ENCODE measurements around the gene GPX2.
A peak's percentile ranks its signal among the peaks of the same experiment; 100 is the strongest.

GPX2 gene

DNA sequence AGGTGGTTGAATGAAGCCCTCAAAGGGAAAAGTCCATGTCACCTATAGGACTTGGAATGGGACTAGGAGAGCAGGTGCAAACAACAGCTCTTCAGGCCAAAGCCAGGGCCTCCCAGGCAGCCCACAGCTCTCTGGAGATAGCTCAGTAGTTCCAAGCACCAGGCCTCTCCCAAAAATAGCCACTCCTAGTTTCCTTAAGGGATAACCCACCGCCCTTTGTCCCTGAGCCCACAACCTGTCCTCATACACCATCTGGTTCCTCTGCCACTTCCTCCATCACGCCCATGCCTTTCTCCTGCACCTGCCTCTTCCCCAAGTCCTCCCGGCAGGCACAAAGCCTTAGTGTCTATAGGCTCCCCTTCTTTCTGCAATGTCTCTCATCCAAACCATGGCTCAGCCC is 27.5 kb upstream of the GPX2 start:
- Mint-ChIP-seq H3K27me3 (no peaks in the 10 kb centered on the region), H3K9me3 (ENCODE audit: low read depth) (no peaks in the 10 kb centered on the region), H3K4me1 (ENCODE audit: low read depth) (peaks cover 8% of the 10 kb centered on the region), H3K36me3 (peaks cover 2% of the 10 kb centered on the region), H3K4me3 (peak overlapping the region; percentile 62), H3K27ac (peak overlapping the region; percentile 8)

DNA sequence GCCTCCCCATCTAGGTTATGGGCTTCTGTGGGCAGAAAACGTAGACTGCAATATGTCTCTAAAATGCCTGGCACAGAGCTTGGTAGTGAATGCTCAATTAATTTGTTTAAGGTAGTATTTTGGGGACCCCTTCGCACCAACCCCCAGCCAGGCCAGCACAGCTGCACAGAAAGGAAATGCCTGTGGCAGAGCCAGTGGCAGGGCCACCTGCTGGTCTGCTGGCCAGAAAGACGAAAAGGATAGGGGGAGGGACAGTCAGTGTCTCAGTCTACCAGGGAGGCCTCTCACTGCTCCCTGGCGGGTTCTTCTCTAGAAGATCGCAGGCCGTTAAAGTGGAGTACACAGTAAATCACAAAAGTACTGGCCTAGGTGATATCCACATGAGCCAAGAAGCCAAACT is 26.1 kb upstream of the GPX2 start:
- peaks cover 5% of the 10 kb centered on the region for H3K36me3 Mint-ChIP-seq
- H3K4me1 Mint-ChIP-seq (ENCODE audit: low read depth) = peaks cover 8% of the 10 kb centered on the region
- no peaks in the 10 kb centered on the region for H3K27me3 Mint-ChIP-seq
- no peak overlapping the region for H3K4me3 Mint-ChIP-seq
- no peak overlapping the region for H3K27ac Mint-ChIP-seq
- no peaks in the 10 kb centered on the region for H3K9me3 Mint-ChIP-seq (ENCODE audit: low read depth)

DNA sequence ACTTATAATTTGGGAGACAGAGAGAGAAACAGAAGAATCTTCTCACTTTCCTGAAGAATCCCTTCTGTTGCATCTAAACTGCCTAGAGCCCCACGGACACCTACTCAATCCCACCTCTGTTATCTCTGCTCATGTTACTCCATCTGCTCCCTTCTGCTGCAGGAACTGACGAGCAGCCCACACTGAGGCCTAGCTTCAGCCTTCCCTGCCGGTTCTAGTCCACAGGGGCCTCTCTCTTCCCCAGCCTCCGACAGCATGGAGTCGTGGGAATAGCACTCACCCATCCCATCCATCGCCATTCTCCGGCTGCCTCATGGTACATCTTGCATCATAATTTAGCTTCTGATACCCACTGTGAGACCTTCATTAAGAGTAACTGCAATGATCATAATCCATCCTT is 25.6 kb upstream of the GPX2 start:
- no peaks in the 10 kb centered on the region for H3K27me3 Mint-ChIP-seq
- peaks cover 5% of the 10 kb centered on the region for H3K36me3 Mint-ChIP-seq
- no peaks in the 10 kb centered on the region for H3K9me3 Mint-ChIP-seq (ENCODE audit: low read depth)
- H3K4me3 Mint-ChIP-seq = no peak overlapping the region
- peak overlapping the region; percentile 13 for H3K27ac Mint-ChIP-seq
- peaks cover 8% of the 10 kb centered on the region for H3K4me1 Mint-ChIP-seq (ENCODE audit: low read depth)

DNA sequence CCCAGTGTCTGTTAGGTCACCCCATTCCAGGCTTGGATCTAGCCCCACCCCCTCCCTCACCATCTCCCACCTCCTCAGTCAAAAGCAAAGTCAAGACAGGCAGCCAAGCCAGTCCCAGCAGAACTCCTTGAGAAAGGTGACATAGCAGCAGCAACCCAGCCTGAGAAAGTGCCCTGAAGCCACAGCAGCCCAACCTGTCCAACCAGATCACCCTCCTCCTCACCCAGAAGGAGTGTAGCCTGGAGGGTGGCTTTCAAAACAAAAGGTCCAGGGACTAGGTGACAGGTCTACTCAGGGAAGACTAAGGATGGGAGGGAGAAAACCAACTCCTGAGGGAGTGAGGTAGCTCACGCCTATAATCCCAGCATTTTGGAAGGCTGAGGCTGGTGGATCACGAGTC is 24.4 kb upstream of the GPX2 start:
- Mint-ChIP-seq H3K4me3 (no peak overlapping the region), H3K9me3 (ENCODE audit: low read depth) (no peaks in the 10 kb centered on the region), H3K4me1 (ENCODE audit: low read depth) (peaks cover 8% of the 10 kb centered on the region), H3K36me3 (peaks cover 5% of the 10 kb centered on the region), H3K27ac (no peak overlapping the region), H3K27me3 (no peaks in the 10 kb centered on the region)

DNA sequence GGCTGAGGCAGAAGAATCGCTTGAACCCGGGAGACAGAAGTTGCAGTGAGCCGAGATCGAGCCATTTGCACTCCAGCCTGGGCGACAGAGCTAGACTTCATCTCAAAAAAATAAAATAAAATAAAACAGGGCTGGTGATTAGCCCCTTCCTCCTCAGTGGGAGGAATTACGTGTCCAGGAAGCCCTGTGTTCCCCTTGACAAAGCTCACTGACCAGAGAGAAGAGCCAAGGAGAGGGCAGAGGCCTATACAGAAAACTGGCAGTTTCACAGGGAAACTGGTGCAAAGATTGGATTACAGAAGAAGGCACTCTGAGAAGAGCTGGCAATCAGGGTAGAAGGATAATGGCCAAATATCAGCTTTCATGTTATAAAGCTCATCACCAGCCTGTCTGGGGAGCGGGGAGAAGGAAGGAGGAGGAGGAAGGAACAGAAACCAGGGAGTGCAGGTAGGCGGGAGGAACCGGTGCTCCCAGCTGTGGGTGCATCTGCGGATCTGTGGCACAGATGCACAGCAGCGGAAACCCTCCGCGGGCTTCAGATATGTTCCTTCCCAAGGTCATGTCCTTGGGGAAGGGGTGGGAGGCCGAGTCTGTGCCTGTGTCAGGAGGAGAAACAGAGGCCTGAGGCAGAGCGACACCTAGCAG is 22.9 kb upstream of the GPX2 start:
- peaks cover 6% of the 10 kb centered on the region for H3K4me1 Mint-ChIP-seq (ENCODE audit: low read depth)
- no peaks in the 10 kb centered on the region for H3K27me3 Mint-ChIP-seq
- no peak overlapping the region for H3K4me3 Mint-ChIP-seq
- H3K9me3 Mint-ChIP-seq (ENCODE audit: low read depth) = no peaks in the 10 kb centered on the region
- H3K27ac Mint-ChIP-seq = no peak overlapping the region
- peaks cover 5% of the 10 kb centered on the region for H3K36me3 Mint-ChIP-seq

DNA sequence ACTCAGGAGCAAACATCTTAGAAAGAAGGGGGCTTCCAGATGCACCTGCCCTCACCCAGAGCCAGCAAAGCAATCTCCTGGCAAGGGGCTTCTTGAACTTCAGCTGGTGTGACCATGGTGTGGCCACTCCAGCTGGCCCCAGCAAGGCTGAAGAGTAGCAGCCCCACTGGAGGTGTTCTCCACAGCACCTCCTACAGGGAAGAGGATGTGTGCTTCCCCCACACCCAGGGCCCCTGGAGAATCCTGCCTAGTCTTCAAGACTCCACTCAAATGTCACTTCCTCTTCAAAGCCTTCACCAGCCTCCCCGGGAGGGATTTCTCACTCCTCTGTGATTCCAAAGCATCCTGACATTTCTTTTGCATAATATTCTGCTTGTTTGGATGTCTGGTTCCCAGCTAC is 21.1 kb upstream of the GPX2 start:
- Mint-ChIP-seq H3K27me3 (no peaks in the 10 kb centered on the region), H3K4me3 (no peak overlapping the region), H3K9me3 (ENCODE audit: low read depth) (no peaks in the 10 kb centered on the region), H3K36me3 (peaks cover 5% of the 10 kb centered on the region), H3K4me1 (ENCODE audit: low read depth) (peaks cover 3% of the 10 kb centered on the region), H3K27ac (no peak overlapping the region)

DNA sequence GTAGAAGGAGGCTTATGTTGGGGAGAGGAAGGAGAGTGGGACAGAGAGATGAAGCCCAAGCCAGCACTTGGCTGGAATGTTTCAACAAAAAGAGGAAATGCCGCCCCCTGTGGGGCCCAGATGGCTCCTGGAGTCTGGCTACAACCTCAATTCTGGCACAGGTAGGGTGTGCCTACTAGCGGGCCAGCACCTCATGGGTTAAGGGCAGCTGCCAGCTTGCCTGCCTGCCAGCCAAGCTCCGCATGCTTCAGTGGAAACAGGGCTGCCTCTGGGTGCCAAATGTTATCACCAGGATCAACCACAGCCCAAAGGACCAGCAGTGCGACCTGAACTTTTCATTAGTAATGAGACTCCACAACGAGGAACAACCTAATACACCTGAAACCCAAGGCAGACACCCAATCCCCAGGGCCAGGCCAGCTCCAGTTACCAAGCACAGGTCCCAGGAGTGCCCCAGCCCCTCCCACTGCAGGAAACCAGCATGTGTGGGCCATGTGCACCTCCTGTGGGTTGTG is 18.3 kb upstream of the GPX2 start:
- H3K4me1 Mint-ChIP-seq (ENCODE audit: low read depth) = peaks cover 1% of the 10 kb centered on the region
- no peak overlapping the region for H3K27ac Mint-ChIP-seq
- no peaks in the 10 kb centered on the region for H3K27me3 Mint-ChIP-seq
- H3K9me3 Mint-ChIP-seq (ENCODE audit: low read depth) = no peaks in the 10 kb centered on the region
- no peak overlapping the region for H3K4me3 Mint-ChIP-seq
- H3K36me3 Mint-ChIP-seq = peaks cover 2% of the 10 kb centered on the region

DNA sequence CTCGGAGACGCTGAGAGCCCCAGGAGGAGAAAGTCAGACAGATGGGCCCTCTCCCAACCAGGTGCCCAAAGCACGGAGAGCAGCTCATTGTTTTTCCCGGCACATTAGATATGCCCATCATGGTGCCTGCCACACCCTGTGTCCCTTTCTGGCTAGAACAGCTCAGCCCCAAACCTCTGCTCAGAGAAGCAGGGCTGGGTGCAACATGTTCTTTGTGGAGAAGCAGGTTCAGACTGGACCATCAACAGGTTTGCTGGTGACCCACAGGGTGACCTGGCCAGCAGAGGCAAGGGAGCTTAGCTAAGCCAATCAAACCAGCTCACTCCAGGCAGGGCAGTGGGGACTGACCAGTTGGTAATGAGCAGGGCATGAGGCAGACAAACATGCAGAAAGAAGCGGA is 16.2 kb upstream of the GPX2 start:
- no peak overlapping the region for H3K27ac Mint-ChIP-seq
- no peaks in the 10 kb centered on the region for H3K27me3 Mint-ChIP-seq
- no peak overlapping the region for H3K4me3 Mint-ChIP-seq
- H3K9me3 Mint-ChIP-seq (ENCODE audit: low read depth) = no peaks in the 10 kb centered on the region
- H3K36me3 Mint-ChIP-seq = no peaks in the 10 kb centered on the region
- H3K4me1 Mint-ChIP-seq (ENCODE audit: low read depth) = peaks cover 1% of the 10 kb centered on the region

DNA sequence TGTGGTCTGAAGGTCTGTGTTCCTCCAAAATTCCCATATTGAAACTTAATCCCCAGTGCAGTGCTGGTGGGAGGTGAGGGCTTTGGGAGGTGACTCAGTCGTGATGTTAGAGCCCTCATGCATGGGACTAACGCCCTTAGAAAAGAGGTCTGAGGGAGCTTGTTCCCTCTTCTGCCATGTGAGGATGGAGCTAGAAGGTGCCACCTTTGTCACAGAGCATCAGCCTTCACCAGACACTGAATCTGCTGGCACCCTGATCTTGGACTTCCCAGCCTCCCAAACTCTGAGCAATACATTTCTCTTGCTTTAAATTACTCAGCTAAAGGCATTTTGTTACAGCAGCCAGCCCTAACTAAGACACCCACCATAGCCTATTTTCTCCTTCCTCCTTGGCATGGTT is 15.7 kb upstream of the GPX2 start:
- Mint-ChIP-seq H3K27ac (no peak overlapping the region), H3K4me1 (ENCODE audit: low read depth) (peaks cover 1% of the 10 kb centered on the region), H3K9me3 (ENCODE audit: low read depth) (no peaks in the 10 kb centered on the region), H3K27me3 (no peaks in the 10 kb centered on the region), H3K4me3 (no peak overlapping the region), H3K36me3 (no peaks in the 10 kb centered on the region)

DNA sequence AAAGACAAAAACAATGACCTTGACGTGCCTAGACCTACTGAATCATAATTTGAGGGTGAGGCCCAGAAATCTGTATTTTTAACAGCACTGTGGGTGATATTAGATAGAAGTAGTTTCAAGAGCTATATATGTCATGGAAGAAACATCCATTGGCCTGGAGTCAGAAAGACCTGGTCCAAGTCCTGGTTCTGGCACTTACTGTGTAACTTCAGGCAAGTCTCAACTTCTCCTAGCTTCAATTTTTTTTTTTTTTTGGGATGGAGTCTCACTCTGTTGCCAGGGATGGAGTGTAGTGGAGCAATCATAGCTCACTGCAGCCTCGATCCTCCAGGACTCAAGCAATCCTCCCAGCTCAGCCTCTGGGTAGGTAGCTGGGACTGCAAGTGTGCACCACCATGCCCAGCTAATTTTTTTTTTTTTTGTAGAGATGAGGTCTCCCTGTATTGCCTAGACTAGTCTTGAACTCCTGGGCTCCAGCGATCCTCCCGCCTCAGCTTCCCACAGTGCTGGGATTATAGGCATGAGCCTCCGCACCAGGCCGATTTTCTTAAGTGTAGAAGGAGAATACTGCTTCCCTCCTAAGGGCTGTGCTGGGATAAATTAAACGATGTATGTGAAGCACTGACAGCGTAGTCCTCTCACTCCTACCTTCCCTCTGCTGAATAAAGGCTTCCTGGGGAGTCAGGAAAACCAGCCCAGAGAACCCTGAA is 14.3 kb upstream of the GPX2 start:
- Mint-ChIP-seq H3K4me1 (ENCODE audit: low read depth) (peaks cover 11% of the 10 kb centered on the region), H3K9me3 (ENCODE audit: low read depth) (no peaks in the 10 kb centered on the region), H3K27me3 (no peaks in the 10 kb centered on the region), H3K4me3 (no peak overlapping the region), H3K36me3 (no peaks in the 10 kb centered on the region), H3K27ac (no peak overlapping the region)

DNA sequence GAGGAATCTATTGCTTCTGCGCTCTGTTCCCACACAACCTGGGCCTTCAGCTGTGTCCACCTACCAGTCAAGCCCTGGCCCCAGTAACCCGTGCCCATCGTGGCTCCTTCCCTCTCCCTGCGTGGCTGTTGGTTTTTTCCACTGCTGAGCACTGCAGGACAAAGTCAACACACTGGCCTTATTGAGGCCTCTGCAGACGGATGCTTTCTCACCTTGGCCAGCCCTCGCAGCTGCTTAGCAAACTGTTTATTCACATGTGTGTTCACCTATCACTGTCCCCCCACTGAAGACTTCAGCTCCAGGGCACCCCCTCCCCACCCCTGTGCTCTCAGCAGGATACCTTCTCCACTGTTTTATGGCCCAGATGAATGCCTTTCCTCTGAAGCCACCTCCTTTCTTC is 12.8 kb upstream of the GPX2 start:
- no peaks in the 10 kb centered on the region for H3K27me3 Mint-ChIP-seq
- H3K4me1 Mint-ChIP-seq (ENCODE audit: low read depth) = peaks cover 9% of the 10 kb centered on the region
- no peaks in the 10 kb centered on the region for H3K9me3 Mint-ChIP-seq (ENCODE audit: low read depth)
- no peak overlapping the region for H3K4me3 Mint-ChIP-seq
- peaks cover 2% of the 10 kb centered on the region for H3K36me3 Mint-ChIP-seq
- no peak overlapping the region for H3K27ac Mint-ChIP-seq

DNA sequence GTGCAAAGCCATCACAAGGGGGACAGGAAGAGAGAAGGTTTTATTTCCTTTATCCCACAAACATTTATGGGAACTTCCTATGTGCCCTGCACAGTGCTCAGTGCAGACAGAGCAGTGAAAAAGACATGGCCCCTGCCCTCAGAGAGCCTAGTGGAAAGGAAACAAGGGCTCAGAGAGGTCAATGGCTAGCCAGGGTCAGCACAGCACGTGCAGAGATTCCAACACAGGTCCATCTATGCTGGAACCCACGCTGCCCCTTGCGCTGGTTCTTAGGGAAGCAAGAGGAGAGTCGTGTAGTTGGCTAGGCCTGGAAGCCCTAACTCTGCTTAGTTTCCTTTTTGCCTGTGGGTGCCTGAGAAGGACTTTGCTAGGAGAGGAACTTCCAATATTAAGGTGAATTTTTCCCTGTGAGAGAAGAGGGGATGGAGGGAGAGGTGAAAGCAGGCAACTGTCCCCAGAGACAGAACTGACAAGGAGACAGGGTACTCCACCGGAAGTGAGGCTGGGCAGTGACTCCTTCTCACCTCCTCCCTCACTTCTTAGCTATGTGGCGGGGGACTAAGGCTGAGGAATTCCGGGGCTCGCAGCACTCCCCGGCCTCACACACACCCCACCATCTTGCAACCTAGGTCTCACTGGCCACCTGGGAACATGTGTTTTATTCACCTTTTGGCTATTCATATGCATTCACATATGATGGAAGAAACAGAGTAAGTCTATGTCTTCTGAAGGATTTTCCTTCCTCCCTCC is 12.1 kb upstream of the GPX2 start:
- no peak overlapping the region for H3K4me3 Mint-ChIP-seq
- H3K27me3 Mint-ChIP-seq = no peaks in the 10 kb centered on the region
- no peaks in the 10 kb centered on the region for H3K9me3 Mint-ChIP-seq (ENCODE audit: low read depth)
- peaks cover 9% of the 10 kb centered on the region for H3K4me1 Mint-ChIP-seq (ENCODE audit: low read depth)
- no peak overlapping the region for H3K27ac Mint-ChIP-seq
- H3K36me3 Mint-ChIP-seq = peaks cover 2% of the 10 kb centered on the region

DNA sequence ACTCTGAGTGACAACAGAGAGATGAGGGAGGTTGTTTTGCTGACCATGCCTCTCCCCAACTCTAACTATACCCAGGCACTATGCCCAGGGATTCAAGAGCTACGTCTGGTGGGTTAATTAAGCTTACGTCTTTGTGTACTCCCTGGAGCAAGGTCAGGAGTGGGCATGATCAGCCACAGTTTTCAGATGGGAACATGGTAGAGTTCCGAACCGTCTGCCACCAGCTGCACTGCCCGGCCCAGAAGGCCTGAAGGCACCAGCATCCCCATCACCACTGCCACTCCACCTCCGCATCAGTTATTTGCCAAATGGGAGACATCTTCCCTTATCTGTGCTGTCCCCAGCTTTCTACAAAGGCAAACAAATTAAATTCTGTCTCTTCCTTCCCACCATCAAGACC is 11.1 kb upstream of the GPX2 start:
- Mint-ChIP-seq H3K4me3 (no peak overlapping the region), H3K36me3 (peaks cover 2% of the 10 kb centered on the region), H3K9me3 (ENCODE audit: low read depth) (no peaks in the 10 kb centered on the region), H3K27ac (no peak overlapping the region), H3K27me3 (no peaks in the 10 kb centered on the region), H3K4me1 (ENCODE audit: low read depth) (peaks cover 9% of the 10 kb centered on the region)

DNA sequence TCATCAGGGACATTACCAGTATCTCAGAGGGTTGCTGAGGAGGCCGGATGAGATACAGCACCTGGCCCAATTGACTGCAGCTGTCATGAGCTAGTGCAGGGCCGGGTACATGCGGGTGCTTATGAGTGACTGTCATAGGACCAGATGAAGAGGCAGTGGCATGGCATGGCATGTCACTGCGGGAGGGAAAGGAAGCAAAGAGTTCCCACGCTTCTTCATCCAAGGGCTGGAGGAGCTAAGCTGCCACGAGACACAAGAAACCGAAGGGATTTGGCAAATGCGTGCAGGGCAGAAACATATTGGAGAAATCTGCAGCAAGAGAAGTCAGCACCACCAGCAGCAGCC is 10.7 kb upstream of the GPX2 start:
- no peaks in the 10 kb centered on the region for H3K9me3 Mint-ChIP-seq (ENCODE audit: low read depth)
- no peak overlapping the region for H3K27ac Mint-ChIP-seq
- H3K4me1 Mint-ChIP-seq (ENCODE audit: low read depth) = peaks cover 9% of the 10 kb centered on the region
- peaks cover 2% of the 10 kb centered on the region for H3K36me3 Mint-ChIP-seq
- H3K27me3 Mint-ChIP-seq = no peaks in the 10 kb centered on the region
- no peak overlapping the region for H3K4me3 Mint-ChIP-seq

DNA sequence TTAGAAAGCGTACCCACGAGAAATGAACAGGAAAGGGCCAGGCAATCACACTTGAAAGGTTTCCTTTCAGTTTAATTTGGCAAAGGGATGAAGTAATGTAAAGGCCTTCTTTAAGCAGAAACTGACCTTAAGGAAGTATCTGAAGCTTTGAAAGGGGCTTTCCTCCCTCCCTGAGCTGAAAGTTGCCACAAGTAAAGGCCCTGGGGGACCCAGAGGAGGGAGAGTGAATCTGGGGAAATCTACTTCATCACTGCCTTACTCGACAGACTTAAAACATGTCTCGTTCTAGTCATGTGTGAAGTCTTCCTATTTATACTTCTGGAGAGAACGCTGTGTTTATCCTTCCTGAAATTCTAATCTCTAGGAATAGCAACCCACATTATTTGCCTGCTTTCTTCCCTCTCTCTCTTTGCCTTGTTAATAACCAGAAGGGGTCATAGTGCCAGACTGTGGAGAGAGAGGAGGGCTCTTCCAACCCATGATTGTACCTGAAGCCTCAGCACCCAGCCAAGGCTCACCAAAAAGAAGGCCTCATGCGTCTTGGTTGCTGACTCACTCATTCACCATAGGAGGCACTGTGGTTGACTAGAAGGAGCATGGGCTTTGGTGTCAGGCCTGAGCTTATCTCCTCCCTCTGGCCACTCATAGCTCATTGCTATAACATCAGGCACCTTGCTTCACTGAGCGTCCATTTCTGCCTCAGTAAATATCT is 10.2 kb upstream of the GPX2 start:
- peaks cover 2% of the 10 kb centered on the region for H3K36me3 Mint-ChIP-seq
- H3K27me3 Mint-ChIP-seq = no peaks in the 10 kb centered on the region
- peak overlapping the region; percentile 4 for H3K27ac Mint-ChIP-seq
- H3K4me1 Mint-ChIP-seq (ENCODE audit: low read depth) = peaks cover 9% of the 10 kb centered on the region
- no peaks in the 10 kb centered on the region for H3K9me3 Mint-ChIP-seq (ENCODE audit: low read depth)
- no peak overlapping the region for H3K4me3 Mint-ChIP-seq
